ENCODE data around the gene NT5C. TPM values are rescaled to one million over a fixed set of nuclear protein-coding genes. Genes with fewer than 3 reads are reported as not detected.
A peak's percentile ranks its signal among the peaks of the same experiment; 100 is the strongest.
"Not testable (repeated sequence)": the region's sequence is repeated elsewhere in the genome, so short reads cannot be mapped to it uniquely, and the experiment has no call there.

Gene NT5C
- total RNA-seq: 81.6 TPM

DNA sequence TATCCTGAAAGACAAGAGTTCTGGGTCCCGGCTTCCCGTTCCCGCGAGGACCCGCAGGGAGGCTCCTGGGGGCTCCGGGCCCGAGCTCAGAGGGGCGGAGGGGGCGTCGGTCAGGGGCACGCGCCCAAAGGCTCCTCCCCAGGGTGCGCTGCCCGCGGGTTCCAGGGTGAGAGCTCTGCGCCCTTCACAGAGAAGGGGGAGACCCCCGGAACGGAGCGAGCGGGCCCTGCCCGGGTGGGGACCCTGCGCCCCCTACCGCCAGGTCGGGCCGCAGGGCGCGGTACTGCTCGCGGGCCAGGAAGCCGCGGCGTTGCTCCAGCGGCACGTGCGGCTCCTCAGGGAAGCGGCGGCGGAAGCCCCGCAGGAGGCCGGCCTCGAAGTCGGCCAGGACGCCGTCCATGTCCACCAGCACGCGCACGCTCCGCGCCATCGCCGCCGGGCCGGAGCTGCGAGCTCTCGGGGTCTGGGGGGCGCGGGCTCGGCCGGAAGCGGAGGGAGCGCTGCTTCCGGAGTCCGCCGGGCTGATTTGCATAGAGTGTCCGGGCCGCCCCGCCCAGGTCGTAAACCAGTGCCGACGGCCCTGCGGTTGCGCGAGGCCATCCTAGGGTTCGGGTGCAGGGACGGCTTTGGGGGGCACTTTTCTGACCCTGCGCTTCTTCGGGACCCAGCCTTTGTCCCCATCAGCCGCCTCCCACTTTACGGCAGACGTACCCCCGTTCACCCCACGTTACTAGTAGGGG lies at the start of gene NT5C:
TSS of gene NT5C (minus strand) at position 465 of the 740 bp plus-strand sequence. CDS start at position 430, 35 bp downstream.
- peak; percentile 86 for DNase-seq (ENCODE audit: low spot score)

GRCh38 chr17:75181110-75181509 lies 49.6 kb upstream of the NT5C start:
- no peak for DNase-seq (ENCODE audit: low spot score)

DNA sequence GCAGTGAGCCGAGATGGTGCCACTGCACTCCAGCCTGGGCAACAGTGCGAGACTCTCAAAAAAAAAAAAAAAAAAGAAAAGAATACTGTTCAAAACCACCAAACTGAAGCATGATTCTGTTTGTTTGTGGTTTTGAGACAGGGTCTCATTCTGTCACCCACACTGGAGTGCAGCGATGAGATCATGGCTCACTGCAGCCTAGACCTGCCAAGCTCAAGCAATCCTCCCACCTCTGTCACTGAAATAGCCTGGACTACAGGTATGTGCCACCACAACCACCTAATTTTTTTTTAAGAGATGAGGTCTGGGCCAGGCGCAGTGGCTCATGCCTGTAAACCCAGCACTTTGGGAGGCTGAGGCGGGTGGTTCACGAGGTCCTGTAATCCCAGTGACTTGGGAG lies 46.9 kb upstream of the NT5C start:
- DNase-seq (ENCODE audit: low spot score): no peak

DNA sequence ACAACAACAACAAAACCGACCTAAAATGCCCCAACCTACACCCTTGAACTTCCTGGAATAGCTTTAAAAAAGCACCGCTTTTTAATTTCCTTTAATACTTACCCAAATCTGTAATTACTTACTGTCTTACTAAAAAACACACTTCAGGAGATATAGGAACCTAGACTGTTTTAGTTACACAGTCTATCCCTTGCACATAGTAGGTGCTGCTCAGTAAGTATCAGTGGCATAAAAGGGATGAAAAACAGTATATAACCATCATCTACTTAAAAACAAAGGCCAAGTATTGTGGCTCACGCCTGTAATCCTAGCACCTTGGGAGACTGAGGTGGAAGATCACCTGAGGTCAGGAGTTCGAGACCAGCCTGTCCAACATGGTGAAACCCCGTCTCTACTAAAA lies 45.1 kb upstream of the NT5C start:
- no peak for DNase-seq (ENCODE audit: low spot score)

- no peak for DNase-seq (ENCODE audit: low spot score)
Measured at GRCh38 chr17:75174996-75175395, 43.5 kb upstream of the NT5C start.

- DNase-seq (ENCODE audit: low spot score): no peak
Measured at GRCh38 chr17:75173526-75173925, 42.0 kb upstream of the NT5C start.

DNA sequence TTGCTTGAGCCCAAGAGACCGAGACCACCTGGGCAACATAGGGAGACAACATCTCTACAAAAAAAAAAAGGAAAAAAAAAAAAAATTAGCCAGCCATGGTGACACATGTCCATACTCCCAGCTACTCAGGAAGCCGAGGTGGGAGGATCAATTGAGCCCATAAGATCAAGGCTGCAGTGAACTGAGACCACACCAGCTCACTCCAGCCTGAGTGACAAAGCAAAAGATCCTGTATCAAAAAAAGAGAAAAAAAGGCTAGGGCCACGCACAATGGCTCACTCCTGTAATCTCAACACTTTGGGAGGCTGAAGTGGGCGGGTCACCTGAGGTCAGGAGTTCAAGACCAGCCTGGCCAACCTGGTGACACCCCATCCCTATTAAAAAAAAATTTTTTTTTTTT lies 37.5 kb upstream of the NT5C start:
- DNase-seq (ENCODE audit: low spot score): no peak

GRCh38 chr17:75164606-75165005 lies 33.1 kb upstream of the NT5C start:
- DNase-seq (ENCODE audit: low spot score): not testable (repeated sequence)

GRCh38 chr17:75163074-75163473 lies 31.5 kb upstream of the NT5C start:
- no peak for DNase-seq (ENCODE audit: low spot score)

DNA sequence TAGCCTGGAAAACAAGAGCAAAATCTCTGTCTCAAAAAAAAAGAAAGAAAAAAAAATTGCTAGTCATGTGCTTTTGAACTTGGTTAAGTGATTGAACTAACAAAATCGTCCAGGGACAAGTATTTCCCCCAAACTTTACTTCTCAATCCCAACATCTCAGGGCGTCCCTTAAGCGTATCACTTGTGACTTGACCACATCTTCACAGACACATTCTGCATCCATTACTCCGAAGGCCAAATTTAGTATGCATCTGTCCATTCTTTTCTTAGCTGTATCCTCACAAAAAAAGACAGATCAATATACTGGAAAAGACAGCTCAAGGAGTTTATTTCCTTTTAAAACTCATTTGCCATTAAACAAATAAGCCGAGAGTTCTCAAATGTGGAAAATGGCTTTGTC lies 28.7 kb upstream of the NT5C start:
- no peak for DNase-seq (ENCODE audit: low spot score)

DNA sequence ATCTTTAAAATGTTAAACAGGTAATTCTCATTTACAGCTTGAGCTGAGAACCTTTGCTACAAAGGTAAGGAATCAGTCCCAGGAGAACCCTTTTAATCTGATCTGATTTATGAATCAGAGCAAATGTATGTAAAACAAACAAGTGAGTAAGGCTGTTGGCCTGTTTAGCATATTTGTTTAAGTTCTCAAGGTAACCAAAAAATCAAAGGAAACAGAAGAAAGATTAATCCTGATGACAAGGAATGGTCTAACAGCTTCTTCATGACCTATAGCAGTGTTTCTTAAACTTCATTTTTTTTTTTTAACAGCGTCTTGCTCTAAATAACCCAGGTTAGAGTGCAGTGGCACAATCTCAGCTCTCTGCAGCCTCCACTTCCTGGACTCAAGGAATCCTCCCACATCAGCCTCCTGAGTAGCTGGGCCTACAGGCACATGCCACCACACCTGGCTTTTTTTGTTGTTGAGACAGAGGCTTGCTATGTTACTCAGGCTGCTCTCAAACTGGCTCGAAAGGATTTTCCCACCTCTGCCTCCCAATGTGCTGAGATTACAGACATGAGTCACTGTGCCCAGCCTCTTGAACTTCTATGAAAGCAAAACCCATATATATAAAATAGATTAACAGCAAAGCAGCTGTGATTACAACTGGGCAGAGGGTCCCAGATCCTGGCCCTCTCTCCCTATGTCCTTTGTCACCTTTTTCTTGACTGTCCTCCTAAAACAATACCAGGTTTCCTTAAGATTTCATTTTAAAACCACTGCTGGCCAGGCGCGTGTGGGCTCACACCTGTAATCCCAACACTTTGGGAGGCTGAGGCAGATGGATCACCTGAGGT lies 27.9 kb upstream of the NT5C start:
- no peak for DNase-seq (ENCODE audit: low spot score)

DNA sequence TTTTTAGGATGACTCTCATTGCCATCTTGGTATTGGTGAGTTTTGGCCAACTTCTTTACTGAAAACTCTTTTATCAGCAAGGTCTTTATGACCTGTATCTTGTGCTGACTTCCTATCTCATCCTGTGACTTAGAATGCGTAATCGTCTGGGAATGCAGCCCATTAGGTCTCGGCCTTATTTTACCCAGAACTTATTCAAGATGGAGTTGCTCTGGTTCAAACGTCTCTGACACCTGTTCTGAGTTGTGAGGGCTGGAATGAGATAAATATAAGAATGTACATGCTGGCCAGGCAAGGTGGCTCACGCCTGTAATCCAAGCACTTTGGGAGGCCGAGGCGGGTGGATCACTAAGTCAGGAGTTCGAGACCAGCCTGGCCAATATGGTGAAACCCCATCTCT lies 26.9 kb upstream of the NT5C start:
- DNase-seq (ENCODE audit: low spot score): not testable (repeated sequence)

DNA sequence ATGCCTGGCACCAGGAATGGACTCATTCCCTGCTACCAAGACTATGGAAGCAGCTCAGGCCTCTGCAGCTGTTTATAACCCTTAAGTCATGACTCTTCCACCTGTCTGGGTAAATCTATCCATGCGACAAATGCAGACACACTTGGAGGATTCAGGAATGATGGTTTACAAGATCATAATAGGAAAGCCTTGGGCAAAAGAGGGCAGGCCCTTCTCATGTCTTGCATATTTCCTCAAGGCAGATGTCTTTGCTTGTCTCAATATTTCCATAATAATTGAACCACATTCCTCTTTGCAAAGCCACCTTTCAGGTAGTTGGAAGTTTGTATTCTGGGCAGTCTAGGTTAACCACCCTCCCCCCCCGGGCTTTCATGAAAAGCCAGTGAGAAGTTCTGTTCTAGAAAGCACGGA lies 23.7 kb upstream of the NT5C start:
- no peak for DNase-seq (ENCODE audit: low spot score)

DNA sequence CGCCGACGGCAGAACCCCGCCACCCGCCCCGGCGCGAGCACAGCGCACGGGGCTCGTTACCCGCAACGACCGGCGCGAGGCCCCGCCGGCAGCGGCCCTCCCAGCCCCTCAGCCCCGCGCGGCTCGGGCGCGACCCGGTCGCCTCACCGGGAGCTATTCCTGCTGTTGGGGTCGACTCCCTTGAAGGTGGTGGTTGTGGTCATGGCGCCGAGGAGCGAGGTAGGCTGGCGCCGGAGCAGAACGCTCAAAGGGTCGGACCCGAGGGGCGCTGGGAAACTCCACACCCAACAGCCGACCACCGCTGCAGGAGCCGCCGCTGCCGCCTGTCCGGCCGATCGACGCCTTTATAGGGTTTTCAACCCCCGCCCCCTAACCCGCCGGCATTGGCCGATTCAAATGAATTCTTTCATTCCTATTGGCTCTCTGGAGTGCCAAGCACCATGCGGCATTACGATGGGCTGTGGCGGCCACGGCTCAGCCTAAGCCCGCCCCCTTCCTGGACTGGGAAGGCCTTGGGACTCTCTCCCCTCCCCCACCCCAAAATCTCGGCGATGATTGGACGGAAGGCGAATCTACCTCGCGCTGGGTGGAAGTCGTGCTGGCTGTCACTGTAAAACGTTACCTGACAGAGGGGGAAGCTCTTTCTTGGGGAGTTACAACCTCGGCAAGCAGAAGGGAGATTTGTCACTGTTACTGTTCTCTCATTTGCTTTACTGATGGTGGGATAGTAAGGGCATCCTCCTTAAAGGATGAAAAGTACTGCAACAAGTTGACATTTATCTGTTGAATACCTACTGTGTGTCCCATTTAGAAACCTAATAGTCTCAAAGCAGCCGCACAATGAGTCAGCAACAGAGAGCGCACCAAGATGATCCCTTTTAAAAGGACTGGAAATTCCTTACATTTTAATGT lies 22.9 kb upstream of the NT5C start, which contains the start of gene JPT1:
TSS of gene JPT1 (minus strand) at position 318 of the 912 bp plus-strand sequence. CDS start at position 203, 115 bp downstream.
- DNase-seq (ENCODE audit: low spot score): peak; percentile 99

DNA sequence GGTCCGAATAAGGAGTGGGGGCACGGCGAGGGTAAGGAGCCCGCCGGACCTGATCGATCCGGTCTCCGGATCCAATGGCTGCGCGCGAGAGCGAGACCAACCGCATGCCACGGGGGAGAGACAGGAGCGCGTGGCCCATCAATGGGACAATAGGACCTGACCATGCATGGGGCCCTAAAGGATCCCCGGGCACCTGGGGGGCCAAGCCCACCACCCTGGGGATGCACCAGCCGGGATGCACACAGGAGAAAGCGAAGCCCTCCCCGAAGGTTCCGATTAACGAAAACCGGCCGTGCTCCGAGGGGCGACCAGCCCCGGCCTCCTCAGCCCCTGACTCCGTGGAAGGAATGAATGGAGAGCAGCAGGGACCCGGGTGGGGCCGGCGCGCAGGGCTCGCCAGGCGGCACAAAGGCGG lies 22.2 kb upstream of the NT5C start:
- no peak for DNase-seq (ENCODE audit: low spot score)

DNA sequence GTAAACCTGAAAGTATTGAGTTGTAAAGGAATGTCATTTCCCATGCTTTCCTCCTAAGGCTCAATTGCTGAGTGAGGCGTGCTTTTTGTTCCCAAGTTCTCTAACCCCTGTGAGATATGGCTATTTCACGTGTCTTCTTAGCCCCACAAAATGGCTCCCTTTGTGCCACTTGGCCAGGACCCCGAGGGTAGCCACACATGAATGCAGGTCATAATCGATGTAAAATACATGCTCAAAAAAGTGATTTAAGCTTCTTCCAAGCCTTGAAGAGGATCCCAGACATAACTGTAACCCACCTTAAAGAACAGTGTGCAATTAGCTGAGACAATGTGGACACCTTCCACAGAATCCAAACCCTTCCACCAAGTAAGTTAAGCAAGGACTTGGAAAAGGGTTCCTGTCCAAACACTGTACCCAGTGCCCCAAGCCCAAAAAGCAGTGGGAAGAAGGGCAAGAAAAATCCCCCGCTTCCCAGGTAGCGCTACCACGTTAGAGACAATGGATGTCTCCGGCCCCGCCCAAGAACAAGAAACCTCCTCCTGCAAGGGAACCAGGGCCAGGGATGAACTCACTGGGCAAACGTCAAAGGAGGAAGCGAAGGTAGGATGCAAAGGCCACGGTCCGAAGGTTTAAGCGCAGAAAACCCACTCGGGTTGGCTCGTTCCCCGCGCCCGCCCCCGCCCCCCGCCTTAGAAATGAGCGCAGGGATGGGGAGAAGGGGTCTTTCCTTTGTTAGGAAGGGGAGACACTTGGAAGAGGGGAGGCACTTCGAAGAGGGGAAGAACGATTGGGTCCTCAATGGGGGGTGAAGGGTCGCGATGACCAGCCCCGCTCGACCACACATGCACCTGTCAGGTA lies 21.6 kb upstream of the NT5C start:
- DNase-seq (ENCODE audit: low spot score): no peak

DNA sequence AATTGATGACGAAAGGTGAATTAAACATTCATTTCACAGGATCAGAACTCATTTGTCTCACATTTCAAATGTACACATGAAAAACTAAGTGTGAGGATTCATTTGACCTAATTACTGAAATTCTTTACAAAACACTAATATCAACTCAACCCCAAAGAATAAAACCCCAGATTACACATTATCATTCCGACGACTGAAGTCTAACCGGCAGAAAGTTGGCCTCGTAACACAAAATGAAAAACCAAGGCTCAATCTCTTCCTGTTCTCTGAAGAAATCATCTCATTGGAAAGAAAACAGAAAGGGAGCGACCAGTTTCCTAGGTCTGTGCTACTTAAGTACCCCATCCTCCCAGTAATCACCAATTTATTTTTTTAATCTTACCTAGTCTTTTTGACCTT lies 21.0 kb upstream of the NT5C start:
- DNase-seq (ENCODE audit: low spot score): no peak

DNA sequence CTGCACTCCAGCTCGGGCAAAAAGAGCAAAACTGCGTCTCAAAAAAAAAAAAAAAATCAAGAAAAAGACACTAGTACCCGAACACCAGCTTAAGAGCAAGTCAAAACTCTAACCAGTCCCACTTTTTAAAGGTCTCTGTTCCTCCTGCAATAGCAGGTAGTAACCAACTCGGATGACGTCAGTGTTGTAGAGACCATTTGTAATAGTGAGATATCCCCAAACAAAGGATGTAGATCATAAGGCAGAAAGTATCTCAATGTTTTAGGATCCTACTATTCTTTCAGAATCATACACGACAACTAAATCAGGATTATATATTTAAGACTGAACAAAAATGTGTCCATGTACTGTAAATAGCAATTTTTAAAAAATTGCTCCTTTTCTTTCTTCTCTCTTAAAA lies 20.4 kb upstream of the NT5C start:
- no peak for DNase-seq (ENCODE audit: low spot score)

DNA sequence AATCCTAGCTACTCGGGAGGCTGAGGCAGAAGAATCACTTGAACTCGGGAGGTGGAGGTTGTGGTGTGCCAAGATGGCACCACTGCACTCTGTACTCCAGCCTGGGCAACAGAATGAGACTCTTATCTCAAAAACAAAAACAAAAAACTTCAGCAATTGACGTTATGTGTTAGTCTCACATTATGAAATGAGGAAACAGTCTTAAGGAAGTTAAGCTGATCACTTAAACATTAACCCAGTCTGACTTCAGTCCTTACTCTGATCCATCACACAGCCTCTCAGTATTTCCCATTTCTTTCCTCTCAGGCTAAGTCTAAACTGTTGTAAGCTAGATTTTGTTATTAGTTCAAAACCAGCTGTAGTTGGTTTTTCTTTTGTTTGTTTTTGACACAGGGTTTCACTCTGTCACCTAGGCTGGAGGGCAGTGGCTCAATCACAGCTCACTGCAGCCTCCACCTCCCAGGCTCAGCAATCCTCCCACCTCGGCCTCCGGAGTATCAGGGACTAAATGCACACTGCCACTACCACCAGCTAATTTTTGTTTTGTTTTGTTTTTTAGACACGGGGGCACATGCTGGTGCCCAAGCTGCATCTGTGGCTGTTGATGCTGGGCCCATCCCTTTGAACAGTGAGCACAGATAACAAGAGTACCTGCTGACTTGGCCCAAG lies 16.5 kb upstream of the NT5C start:
- DNase-seq (ENCODE audit: low spot score): no peak

DNA sequence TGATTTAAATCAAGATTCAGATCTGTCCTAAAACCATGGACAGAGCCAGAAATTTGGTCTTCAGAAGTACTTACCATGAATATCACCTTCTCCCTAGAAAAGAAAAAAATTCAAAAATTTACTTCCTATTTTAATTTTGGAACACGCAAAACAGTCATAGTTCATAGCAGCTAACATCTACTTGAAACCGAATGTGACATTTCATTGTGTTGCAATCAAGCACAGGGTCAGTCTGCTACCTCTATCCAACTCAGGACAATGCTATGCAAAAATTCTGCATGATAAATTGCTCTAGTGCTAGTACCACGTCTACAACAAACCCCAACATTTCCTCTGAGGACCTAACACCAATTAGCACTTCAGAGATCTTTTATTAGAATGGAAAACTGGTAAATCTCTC lies 15.1 kb upstream of the NT5C start:
- no peak for DNase-seq (ENCODE audit: low spot score)
